IgD-negative memory B cell (primary cell): ENCODE measurements around the gene ZNF528. TPM values are rescaled to one million over a fixed set of nuclear protein-coding genes. Genes with fewer than 3 reads are reported as not detected.

ENCODE experiments used
- H3K27ac Mint-ChIP-seq, 3 donors: one replicate each; pipeline ENCODE4 v1.8.0; 2020 to 2022; ENCODE audit warnings: mild to moderate bottlenecking in 3 of 3, mixed read lengths in 3 of 3, moderate library complexity in 1 of 3
- H3K27me3 Mint-ChIP-seq: one replicate; pipeline ENCODE4 v1.8.0; 2021; ENCODE audit warnings: mixed read lengths
- H3K36me3 Mint-ChIP-seq: one replicate; pipeline ENCODE4 v1.8.0; 2020; ENCODE audit warnings: mild to moderate bottlenecking, mixed read lengths
- H3K4me1 Mint-ChIP-seq, 3 donors: one replicate each; pipeline ENCODE4 v1.8.0; 2020 to 2022; ENCODE audit warnings: mixed read lengths in 3 of 3, mild to moderate bottlenecking in 1 of 3
- H3K4me3 Mint-ChIP-seq, 4 donors: one replicate each; pipeline ENCODE4 v1.8.0; 2020 to 2022; ENCODE audit warnings: mild to moderate bottlenecking in 4 of 4, mixed read lengths in 4 of 4, moderate library complexity in 3 of 4
- H3K9me3 Mint-ChIP-seq, 3 donors: one replicate each; pipeline ENCODE4 v1.8.0; 2020 to 2021; ENCODE audit warnings: mixed read lengths in 3 of 3, mild to moderate bottlenecking in 1 of 3
- polyA plus RNA-seq: library from polyadenylated mRNA; unstranded; fragments of 300-500 nt; fragmentation: Illumina TruSeq; gene quantifications from one replicate; pipeline ENCODE4 v1.2.3, GENCODE V29; 2021

Gene ZNF528
- polyA plus RNA-seq, 1 donor from 2014 or later, result 6.2 TPM

DNA sequence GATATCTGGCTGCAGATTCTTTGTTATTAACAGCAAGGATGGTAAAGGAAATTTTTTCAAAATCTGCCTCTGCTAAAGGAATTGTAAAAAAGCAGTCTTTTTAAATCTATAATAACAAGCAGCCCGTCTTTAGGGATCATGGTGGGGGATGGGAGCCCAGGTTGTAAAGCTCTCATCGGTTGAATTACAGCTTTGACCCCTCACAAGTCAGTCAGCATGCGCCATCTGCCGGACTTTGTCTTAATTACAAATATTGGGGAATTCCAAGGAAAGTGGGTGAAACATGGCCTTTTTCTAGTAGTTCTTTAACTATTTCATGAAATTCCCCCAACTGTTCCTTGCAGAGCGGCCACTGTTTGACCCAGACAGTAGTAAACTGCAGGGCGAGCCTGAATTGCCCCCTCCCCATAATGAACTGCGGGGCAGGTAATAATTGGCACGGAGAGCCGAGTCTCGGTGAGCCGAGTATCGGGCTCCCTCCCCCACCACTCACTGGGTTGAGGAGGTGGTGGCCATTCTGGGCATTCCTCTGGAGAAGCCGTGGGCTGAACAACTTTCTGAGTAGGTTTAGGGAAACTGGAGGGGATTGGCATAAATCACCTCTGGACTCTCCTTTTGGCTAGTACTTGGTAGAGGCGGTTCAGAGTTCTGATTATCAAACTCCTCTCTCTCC, 67.3 kb downstream of the ZNF528 start:
- Mint-ChIP-seq H3K27me3 (no peaks in the 10 kb centered on the region), H3K9me3 (peaks cover 20 to 52% (median 47%) of the 10 kb centered on the region in 3 donors), H3K4me3 (no peak overlapping the region), H3K4me1 (no peaks in the 10 kb centered on the region), H3K27ac (no peak overlapping the region), H3K36me3 (peaks cover 2% of the 10 kb centered on the region)

Other genes with a start within 250 kb of the ZNF528 start
- 14.0 TPM for gene ZNF836, start 226.2 kb upstream of the ZNF528 start, polyA plus RNA-seq
- gene PPP2R1A, start 207.8 kb upstream of the ZNF528 start, polyA plus RNA-seq, result 204 TPM
- 54.8 TPM for gene ZNF766, start 128.3 kb upstream of the ZNF528 start, polyA plus RNA-seq
- 24.7 TPM for gene ZNF480, start 100.7 kb upstream of the ZNF528 start, polyA plus RNA-seq
- 1.7 TPM for gene ZNF610, start 61.6 kb upstream of the ZNF528 start, polyA plus RNA-seq
- 32.9 TPM for gene ZNF880, start 27.9 kb upstream of the ZNF528 start, polyA plus RNA-seq
- 0.14 TPM for gene ZNF534, start 31.3 kb downstream of the ZNF528 start, polyA plus RNA-seq
- gene ZNF578, start 55.7 kb downstream of the ZNF528 start, polyA plus RNA-seq, result 1.5 TPM
- gene ZNF808, start 129.8 kb downstream of the ZNF528 start, polyA plus RNA-seq, result 8.8 TPM
- gene ZNF701, start 172.4 kb downstream of the ZNF528 start, polyA plus RNA-seq, result 18.3 TPM
- gene ZNF83, start 240.5 kb downstream of the ZNF528 start, polyA plus RNA-seq, result 13.9 TPM